HG02763 (cell line): ENCODE data around the gene SLC25A47.

Experiments used
- ATAC-seq: cut with Tn5 transposase; IDR thresholded peaks from one replicate; pipeline ENCODE4 v1.9.1; 2021; ENCODE audit warnings: mild to moderate bottlenecking, moderate library complexity; ENCODE audit not compliant: unreplicated experiment

SLC25A47 gene

GRCh38 chr14:100374270-100374669 is 51.1 kb downstream of the SLC25A47 start:
- no peak for ATAC-seq

GRCh38 chr14:100374876-100375265 is 51.7 kb downstream of the SLC25A47 start:
- ATAC-seq, result no peak

GRCh38 chr14:100375266-100375962 is 52.3 kb downstream of the SLC25A47 start:
- peak; percentile 43 for ATAC-seq

- peak; percentile 75 for ATAC-seq
Measured at GRCh38 chr14:100375963-100376735, 53.0 kb downstream of the SLC25A47 start, which contains the start of gene WDR25. WDR25 (plus strand) TSS chr14:100376485.

- no peak for ATAC-seq
Measured at GRCh38 chr14:100376751-100377171, 53.6 kb downstream of the SLC25A47 start.
